ENCODE data around the gene ARL6IP4. TPM values are rescaled to one million over a fixed set of nuclear protein-coding genes. Genes with fewer than 3 reads are reported as not detected.
A peak's percentile ranks its signal among the peaks of the same experiment; 100 is the strongest.

Gene ARL6IP4
- 263 and 329 TPM in 2 replicates for total RNA-seq (2014; rRNA removed; shearing (Covaris generic))
- 213 and 228 TPM in 2 replicates for total RNA-seq (2022)
- percentile 58 among the genes with signal in this experiment for Bru-seq, nascent RNA
- BruChase-seq, experiment 1, labeled RNA remaining after a 6-hour chase: percentile 30 among the genes with signal in this experiment
- BruChase-seq, experiment 2, labeled RNA remaining after a 2-hour chase: percentile 50 among the genes with signal in this experiment
- long read RNA-seq, transcript ARL6IP4-201 (6 exons, 1,644 nt): minor isoform, 10 of 322 reads
- long read RNA-seq, transcript ARL6IP4-220 (6 exons, 1,591 nt): major isoform, 53 of 322 reads
- long read RNA-seq, transcript ARL6IP4-210 (6 exons, 1,491 nt): minor isoform, 31 of 322 reads
- long read RNA-seq, transcript ARL6IP4-208 (6 exons, 796 nt): minor isoform, 10 of 322 reads
- long read RNA-seq, partial matches to known transcripts: 44 of 322 reads
- long read RNA-seq, other reads (novel, unspliced or antisense): 149 of 322 reads

DNA sequence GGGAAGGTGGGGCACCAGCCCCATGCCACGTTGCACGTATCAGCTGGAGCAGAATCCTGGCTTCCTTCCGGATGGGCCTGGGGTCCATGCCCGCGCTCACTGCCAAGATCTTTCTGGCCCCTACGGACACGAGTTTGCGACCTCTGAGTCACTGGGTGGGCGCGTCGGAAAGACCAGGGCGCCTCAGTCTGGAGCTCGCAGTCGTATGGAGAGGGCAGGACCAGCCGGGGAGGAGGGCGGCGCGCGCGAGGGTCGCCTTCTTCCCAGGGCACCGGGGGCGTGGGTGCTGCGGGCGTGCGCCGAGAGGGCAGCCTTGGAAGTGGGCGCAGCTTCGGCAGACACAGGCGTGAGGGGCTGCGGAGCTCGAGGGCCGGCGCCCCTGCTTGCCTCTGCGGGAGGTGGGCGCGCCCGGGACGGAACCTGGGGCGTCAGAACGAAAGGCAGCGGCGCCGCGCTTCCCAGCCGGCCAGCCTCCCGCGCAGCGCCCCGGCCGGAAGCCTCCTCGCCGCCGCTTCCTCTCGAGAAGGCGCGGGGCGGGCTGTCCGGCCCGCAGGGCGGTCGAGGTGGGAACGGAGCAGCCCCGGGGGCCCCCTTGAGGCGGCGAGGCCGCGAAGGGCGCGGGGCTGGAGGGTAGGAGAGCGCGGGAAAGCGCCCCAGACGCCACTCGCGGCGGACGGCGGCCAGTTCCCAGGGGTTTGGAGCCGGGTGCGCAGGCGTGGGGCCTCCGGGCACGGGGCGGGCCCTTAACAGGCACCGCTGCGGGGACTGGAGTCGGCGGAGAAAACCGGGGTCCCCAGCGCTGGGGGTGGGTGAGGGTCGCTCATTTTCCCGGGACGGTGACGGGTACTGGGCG is at the start of gene ARL6IP4:
ARL6IP4 (plus strand) TSS at position 499 of the 853 bp plus-strand sequence. CDS start 459 bp downstream, outside the sequence.
- CTCF ChIA-PET (ENCODE audit: unreplicated experiment): interaction anchor here (0.8 kb wide), 1 partner anchor 11 kb away, joined by 4 read pairs; no protein-coding TSS in a partner anchor
- Histone ChIP-seq H3K79me2 (ENCODE audit: insufficient read depth, low read depth, low read length) (peaks cover 28% of the 10 kb centered on the region), H3K4me1 (ENCODE audit: insufficient read depth, low read length, poor library complexity, severe bottlenecking) (peaks cover 56% of the 10 kb centered on the region), H3K36me3 (ENCODE audit: insufficient read depth, low read length) (peaks cover 56% of the 10 kb centered on the region), H3K9me3 (ENCODE audit: low read length) (no peaks in the 10 kb centered on the region), H3K4me3 (ENCODE audit: low read depth, low read length, poor library complexity, severe bottlenecking) (peak within 1 kb of the TSS; percentile 95), H4K20me1 (ENCODE audit: insufficient read depth, low read length) (0 out of 2 replicates have a peak, but pooled peaks cover 5% of the 10 kb centered on the region), H2AFZ (ENCODE audit: low read length) (peak within 1 kb of the TSS; percentile 30; the same call in 1 of the 2 replicates), H3K4me2 (ENCODE audit: low read length) (peak within 1 kb of the TSS; percentile 85), H3K27ac (ENCODE audit: low read depth, low read length, poor library complexity, severe bottlenecking) (peak within 1 kb of the TSS; percentile 72), H3K9me2 (ENCODE audit: insufficient read depth, low read length) (no peaks in the 10 kb centered on the region)
- intact Hi-C loops (cut with micrococcal nuclease; ENCODE audit: unreplicated experiment): loop anchor here (1.0 to 5.0 kb wide), 2 partner anchors 77 to 258 kb away; no protein-coding TSS in a partner anchor
- no TSS peak for BruUV-seq (replicated peaks)
- DNase-seq (ENCODE audit: low spot score): peak; percentile 85
- no peak for TF ChIP-seq EZH2phosphoT487 (IDR thresholded peaks at IDR 0.05; ENCODE audit: borderline replicate concordance, low read depth, low read length)
- TF ChIP-seq, protein P1, sequence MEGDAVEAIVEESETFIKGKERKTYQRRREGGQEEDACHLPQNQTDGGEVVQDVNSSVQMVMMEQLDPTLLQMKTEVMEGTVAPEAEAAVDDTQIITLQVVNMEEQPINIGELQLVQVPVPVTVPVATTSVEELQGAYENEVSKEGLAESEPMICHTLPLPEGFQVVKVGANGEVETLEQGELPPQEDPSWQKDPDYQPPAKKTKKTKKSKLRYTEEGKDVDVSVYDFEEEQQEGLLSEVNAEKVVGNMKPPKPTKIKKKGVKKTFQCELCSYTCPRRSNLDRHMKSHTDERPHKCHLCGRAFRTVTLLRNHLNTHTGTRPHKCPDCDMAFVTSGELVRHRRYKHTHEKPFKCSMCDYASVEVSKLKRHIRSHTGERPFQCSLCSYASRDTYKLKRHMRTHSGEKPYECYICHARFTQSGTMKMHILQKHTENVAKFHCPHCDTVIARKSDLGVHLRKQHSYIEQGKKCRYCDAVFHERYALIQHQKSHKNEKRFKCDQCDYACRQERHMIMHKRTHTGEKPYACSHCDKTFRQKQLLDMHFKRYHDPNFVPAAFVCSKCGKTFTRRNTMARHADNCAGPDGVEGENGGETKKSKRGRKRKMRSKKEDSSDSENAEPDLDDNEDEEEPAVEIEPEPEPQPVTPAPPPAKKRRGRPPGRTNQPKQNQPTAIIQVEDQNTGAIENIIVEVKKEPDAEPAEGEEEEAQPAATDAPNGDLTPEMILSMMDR (conservative IDR thresholded peaks at IDR 0.05; ENCODE audit: low read length): no peak; the same call in 1 of the 2 replicates
- POLR2A ChIA-PET: interaction anchor here (0.5 to 1.7 kb wide), 5 partner anchors 9 to 533 kb away, joined by 3 to 8 read pairs (median 4); no protein-coding TSS in a partner anchor

DNA sequence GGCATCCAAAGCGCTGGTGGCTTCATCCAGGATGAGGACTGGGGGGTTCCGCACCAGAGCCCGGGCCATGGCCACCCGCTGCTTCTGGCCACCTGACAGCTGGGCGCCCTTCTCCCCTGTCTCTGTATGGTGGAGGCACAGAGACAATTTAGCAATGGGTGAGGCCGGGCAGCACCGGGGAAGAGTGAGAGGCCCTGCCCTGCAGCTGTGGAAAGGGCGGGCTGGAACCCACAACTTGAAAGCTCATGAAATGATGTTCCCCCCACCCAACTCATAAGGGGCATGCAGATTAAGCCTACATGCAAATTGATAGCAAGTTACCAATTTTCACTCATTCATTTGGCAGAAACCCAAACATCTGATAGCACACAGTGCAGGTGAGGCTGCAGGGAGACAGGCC is 48.3 kb upstream of the ARL6IP4 start:
- POLR2A ChIA-PET: no interaction called here
- BruUV-seq (replicated peaks): no TSS peak

More for the DNA sequence above, 48.3 kb upstream of the ARL6IP4 start:
- H3K27ac ChIP-seq (ENCODE audit: low read depth, low read length, poor library complexity, severe bottlenecking): no peak overlapping the region
- H2AFZ ChIP-seq (ENCODE audit: low read length): no peak overlapping the region
- H3K79me2 ChIP-seq (ENCODE audit: insufficient read depth, low read depth, low read length): no peaks in the 10 kb centered on the region
- no peaks in the 10 kb centered on the region for H4K20me1 ChIP-seq (ENCODE audit: insufficient read depth, low read length)
- H3K4me2 ChIP-seq (ENCODE audit: low read length): no peak overlapping the region
- no peak overlapping the region for H3K4me3 ChIP-seq (ENCODE audit: low read depth, low read length, poor library complexity, severe bottlenecking)
- no peak for TF ChIP-seq EZH2phosphoT487 (IDR thresholded peaks at IDR 0.05; ENCODE audit: borderline replicate concordance, low read depth, low read length)
- TF ChIP-seq, protein P1 (conservative IDR thresholded peaks at IDR 0.05; ENCODE audit: low read length): no peak
- DNase-seq (ENCODE audit: low spot score): no peak
- no peaks in the 10 kb centered on the region for H3K9me2 ChIP-seq (ENCODE audit: insufficient read depth, low read length)
- intact Hi-C loops (cut with micrococcal nuclease; ENCODE audit: unreplicated experiment): no loop called here
- H3K9me3 ChIP-seq (ENCODE audit: low read length): no peaks in the 10 kb centered on the region
- no peaks in the 10 kb centered on the region for H3K36me3 ChIP-seq (ENCODE audit: insufficient read depth, low read length)
- CTCF ChIA-PET (ENCODE audit: unreplicated experiment): no interaction called here
- H3K4me1 ChIP-seq (ENCODE audit: insufficient read depth, low read length, poor library complexity, severe bottlenecking): peaks cover 28% of the 10 kb centered on the region

All from OCI-LY7 (cell line).